HUES48 (cell line): ENCODE measurements around the gene CAPN5.

Experiments
- H3K27ac ChIP-seq: one replicate; pipeline ENCODE4 v1.7.0; 2013; ENCODE audit warnings: low read depth, low read length, inconsistent platforms
- H3K27me3 ChIP-seq: 2 replicates; pipeline ENCODE4 v1.6.1; 2013; ENCODE audit warnings: mild to moderate bottlenecking, low read length; ENCODE audit not compliant: control insufficient read depth, insufficient read depth
- H3K36me3 ChIP-seq: 2 replicates; pipeline ENCODE4 v1.6.1; 2013; ENCODE audit warnings: low read length; ENCODE audit not compliant: control insufficient read depth, insufficient read depth
- H3K4me1 ChIP-seq: 2 replicates; pipeline ENCODE4 v1.6.1; 2013; ENCODE audit warnings: mild to moderate bottlenecking, low read length; ENCODE audit not compliant: control insufficient read depth, insufficient read depth
- H3K4me3 ChIP-seq: 2 replicates; pipeline ENCODE4 v1.5.1; 2013; ENCODE audit warnings: mild to moderate bottlenecking, low read depth, low read length
- H3K9ac ChIP-seq: 2 replicates; pipeline ENCODE4 v1.6.1; 2013; ENCODE audit warnings: mild to moderate bottlenecking, low read depth, low read length, moderate library complexity
- H3K9me3 ChIP-seq: 2 replicates; pipeline ENCODE4 v1.6.1; 2013; ENCODE audit warnings: low read length; ENCODE audit not compliant: control insufficient read depth, insufficient read depth

Gene CAPN5

GRCh38 chr11:77127235-77127911 is 60.6 kb downstream of the CAPN5 start:
- Histone ChIP-seq H3K4me1 (peaks cover 18% of the 10 kb centered on the region), H3K9me3 (no peaks in the 10 kb centered on the region), H3K27ac (no peak overlapping the region), H3K4me3 (peak overlapping the region; percentile 61), H3K27me3 (no peaks in the 10 kb centered on the region), H3K36me3 (peaks cover 12% of the 10 kb centered on the region; the same call in 1 of the 2 replicates), H3K9ac (no peak overlapping the region)

- Histone ChIP-seq H3K27ac (no peak within 1 kb of the TSS), H3K4me1 (peaks cover 18% of the 10 kb centered on the region), H3K36me3 (peaks cover 8% of the 10 kb centered on the region; the same call in 1 of the 2 replicates), H3K4me3 (peak within 1 kb of the TSS; percentile 61), H3K9ac (no peak within 1 kb of the TSS), H3K27me3 (no peaks in the 10 kb centered on the region), H3K9me3 (no peaks in the 10 kb centered on the region)
These were observed 61.3 kb downstream of the CAPN5 start, which contains the start of gene MYO7A for GRCh38 chr11:77127920-77128691. Gene MYO7A, plus strand, starts transcription at chr11:77128246. Its CDS starts 2,389 bp downstream, at chr11:77130635.

- H3K36me3 ChIP-seq: no peaks in the 10 kb centered on the region
- H3K9ac ChIP-seq: no peak overlapping the region
- no peak overlapping the region for H3K4me3 ChIP-seq
- no peaks in the 10 kb centered on the region for H3K27me3 ChIP-seq
- H3K9me3 ChIP-seq: no peaks in the 10 kb centered on the region
- peaks cover 18% of the 10 kb centered on the region for H3K4me1 ChIP-seq
- no peak overlapping the region for H3K27ac ChIP-seq
These were observed 62.5 kb downstream of the CAPN5 start for GRCh38 chr11:77129069-77129841.

DNA sequence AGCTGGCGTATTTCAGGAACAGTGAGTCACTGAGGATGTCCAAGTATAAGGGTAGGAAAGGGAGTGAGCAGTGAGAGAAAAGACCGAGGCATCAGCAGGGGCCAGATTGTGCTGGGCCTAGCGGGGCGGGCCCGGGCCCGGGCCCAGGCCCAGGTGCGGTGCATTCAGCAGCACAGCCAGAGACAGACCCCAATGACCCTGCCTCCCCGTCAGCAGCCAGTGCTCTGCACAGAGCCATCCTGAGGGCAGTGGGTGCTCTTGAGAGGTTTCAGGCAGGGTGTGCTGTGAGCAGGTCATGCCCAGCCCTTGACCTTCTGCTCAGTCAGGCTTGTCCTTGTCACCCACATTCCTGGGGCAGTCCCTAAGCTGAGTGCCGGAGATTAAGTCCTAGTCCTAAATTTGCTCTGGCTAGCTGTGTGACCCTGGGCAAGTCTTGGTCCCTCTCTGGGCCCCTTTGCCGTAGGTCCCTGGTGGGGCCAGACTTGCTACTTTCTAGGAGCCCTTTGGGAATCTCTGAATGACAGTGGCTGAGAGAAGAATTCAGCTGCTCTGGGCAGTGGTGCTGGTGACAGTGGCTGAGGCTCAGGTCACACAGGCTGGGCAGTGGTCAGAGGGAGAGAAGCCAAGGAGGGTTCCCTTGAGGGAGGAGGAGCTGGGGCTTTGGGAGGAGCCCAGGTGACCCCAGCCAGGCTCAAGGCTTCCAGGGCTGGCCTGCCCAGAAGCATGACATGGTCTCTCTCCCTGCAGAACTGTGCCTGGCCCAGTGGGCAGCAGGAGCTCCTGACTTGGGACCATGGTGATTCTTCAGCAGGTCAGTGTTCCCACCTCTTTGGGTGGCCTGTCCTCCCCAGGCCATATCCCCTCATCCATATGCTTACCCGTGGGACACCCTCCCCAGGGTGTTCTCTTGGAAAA is 63.3 kb downstream of the CAPN5 start:
- Histone ChIP-seq H3K36me3 (no peaks in the 10 kb centered on the region), H3K4me1 (peaks cover 18% of the 10 kb centered on the region), H3K27ac (no peak overlapping the region), H3K27me3 (no peaks in the 10 kb centered on the region), H3K9me3 (no peaks in the 10 kb centered on the region), H3K9ac (no peak overlapping the region), H3K4me3 (no peak overlapping the region)

- H3K36me3 ChIP-seq: no peaks in the 10 kb centered on the region
- no peaks in the 10 kb centered on the region for H3K9me3 ChIP-seq
- H3K4me3 ChIP-seq: no peak overlapping the region
- no peaks in the 10 kb centered on the region for H3K27me3 ChIP-seq
- no peak overlapping the region for H3K27ac ChIP-seq
- H3K9ac ChIP-seq: no peak overlapping the region
- H3K4me1 ChIP-seq: peaks cover 18% of the 10 kb centered on the region
These were observed 64.2 kb downstream of the CAPN5 start for GRCh38 chr11:77130763-77131513.

DNA sequence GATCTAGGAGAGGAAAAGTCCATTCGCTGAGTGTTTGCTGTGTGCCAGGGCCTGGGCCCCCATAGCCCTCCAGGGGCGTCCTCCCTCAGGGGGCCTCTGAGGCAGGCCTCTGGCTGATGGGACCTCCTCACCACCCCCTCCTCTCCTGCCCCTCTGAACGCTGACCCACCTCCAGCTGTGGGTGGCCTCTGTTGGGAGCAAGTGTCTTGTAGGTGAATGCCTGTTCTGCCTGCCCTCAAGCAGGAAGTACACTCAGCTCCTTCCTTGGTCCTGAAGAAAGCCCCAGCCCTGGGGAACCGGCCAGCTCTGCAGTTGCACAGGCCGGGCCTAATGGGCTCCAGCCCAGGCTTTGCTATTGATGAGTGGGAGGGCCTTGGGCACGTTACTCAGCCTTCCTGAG is 64.8 kb downstream of the CAPN5 start:
- peaks cover 14% of the 10 kb centered on the region for H3K4me1 ChIP-seq

GRCh38 chr11:77135069-77135468 is 68.3 kb downstream of the CAPN5 start:
- Histone ChIP-seq H3K27me3 (no peaks in the 10 kb centered on the region), H3K4me3 (no peak overlapping the region), H3K9me3 (no peaks in the 10 kb centered on the region), H3K36me3 (no peaks in the 10 kb centered on the region), H3K9ac (no peak overlapping the region), H3K4me1 (peaks cover 4% of the 10 kb centered on the region; the same call in 1 of the 2 replicates), H3K27ac (no peak overlapping the region)

More for the DNA sequence above, 64.8 kb downstream of the CAPN5 start:
- H3K27me3 ChIP-seq: no peaks in the 10 kb centered on the region
- H3K9ac ChIP-seq: no peak overlapping the region
- no peak overlapping the region for H3K27ac ChIP-seq
- no peaks in the 10 kb centered on the region for H3K36me3 ChIP-seq
- H3K9me3 ChIP-seq: no peaks in the 10 kb centered on the region
- H3K4me3 ChIP-seq: no peak overlapping the region

- Histone ChIP-seq H3K4me3 (no peak overlapping the region), H3K9me3 (no peaks in the 10 kb centered on the region), H3K27me3 (no peaks in the 10 kb centered on the region), H3K36me3 (no peaks in the 10 kb centered on the region), H3K27ac (no peak overlapping the region), H3K4me1 (peaks cover 6% of the 10 kb centered on the region; the same call in 1 of the 2 replicates), H3K9ac (no peak overlapping the region)
These were observed 69.3 kb downstream of the CAPN5 start for GRCh38 chr11:77136074-77136473.

- no peaks in the 10 kb centered on the region for H3K9me3 ChIP-seq
- H3K27ac ChIP-seq: no peak overlapping the region
- no peak overlapping the region for H3K9ac ChIP-seq
- no peaks in the 10 kb centered on the region for H3K27me3 ChIP-seq
- peaks cover 6% of the 10 kb centered on the region; the same call in 1 of the 2 replicates for H3K4me1 ChIP-seq
- no peak overlapping the region for H3K4me3 ChIP-seq
- no peaks in the 10 kb centered on the region for H3K36me3 ChIP-seq
These were observed 70.1 kb downstream of the CAPN5 start for GRCh38 chr11:77136784-77137420.
